ENCODE data around the gene DLK1.
A peak's percentile ranks its signal among the peaks of the same experiment; 100 is the strongest.

DLK1 gene

DNA sequence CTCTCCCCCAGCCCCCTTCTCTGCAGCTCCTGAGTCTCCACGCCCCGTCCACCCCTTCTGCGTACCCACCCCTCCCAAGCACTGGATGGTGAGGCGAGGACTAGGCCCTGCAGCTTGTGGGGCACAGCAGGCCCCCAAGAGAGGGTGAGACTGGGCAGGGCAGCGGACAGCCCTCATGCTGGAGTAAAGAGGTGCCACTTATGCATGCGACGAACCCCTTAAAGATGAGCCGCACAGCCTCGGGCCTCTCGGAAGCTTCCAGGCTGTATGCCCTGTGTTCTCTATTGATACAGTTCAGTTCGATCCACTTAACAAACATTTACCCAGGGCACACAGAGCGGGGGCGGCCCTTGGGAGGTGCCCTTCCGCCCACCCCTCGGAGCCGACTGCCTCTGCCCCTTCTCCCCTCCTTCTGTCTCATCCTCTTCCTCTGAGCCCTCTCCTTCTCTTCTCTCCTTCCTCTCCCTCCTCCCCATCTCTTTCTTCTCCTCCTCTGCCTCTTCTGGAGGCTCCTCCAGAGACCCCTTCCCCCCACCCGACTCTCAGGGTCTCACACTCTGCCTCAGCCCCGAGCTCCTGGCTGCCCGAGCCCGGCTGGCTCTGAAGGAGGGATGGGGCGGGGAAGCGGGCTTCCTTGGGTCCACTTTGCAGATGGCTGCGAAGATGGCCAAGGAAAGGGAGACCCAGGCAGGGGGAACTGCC, 32.7 kb upstream of the DLK1 start:
- DNase-seq, result no peak

DNA sequence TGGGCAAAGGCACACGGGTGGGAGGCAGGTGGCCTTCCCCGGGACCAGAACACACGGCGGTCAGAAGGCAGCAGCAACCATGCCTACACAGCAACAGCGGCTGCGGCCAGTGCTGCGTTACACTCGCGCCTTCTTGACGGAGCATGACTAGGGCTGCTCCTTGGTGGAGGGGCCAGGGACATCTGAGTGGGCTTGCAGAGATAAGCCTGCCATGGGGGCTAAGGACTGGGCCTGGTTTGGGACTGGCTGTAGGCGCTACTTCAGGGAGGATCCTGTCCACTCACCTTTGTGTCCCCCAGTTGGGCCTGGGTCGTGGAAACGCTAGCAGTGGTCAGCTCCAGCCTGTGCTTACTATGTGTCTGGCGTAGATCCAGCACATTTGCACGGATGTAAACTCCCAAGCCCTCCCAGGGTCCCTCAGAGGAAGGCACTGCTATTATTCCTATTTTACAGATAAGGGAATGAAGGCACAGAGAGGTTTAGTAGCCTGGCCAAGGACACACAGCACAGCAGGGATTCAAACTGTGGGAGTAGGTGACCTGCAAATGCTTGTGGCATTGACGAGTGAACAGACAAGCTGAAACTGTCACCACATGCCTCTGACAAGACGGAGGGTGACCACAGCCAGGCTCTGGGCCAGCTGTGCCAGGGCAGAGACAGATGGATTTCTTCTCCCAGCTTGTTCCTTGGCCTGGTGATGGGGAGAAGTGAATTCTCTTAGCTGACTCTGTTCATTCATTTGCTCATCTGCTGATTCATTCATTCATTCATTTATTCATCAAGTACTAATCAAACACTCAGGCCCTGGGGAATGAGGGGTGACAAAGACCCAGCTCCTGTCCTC, 31.9 kb upstream of the DLK1 start:
- no peak for DNase-seq

DNA sequence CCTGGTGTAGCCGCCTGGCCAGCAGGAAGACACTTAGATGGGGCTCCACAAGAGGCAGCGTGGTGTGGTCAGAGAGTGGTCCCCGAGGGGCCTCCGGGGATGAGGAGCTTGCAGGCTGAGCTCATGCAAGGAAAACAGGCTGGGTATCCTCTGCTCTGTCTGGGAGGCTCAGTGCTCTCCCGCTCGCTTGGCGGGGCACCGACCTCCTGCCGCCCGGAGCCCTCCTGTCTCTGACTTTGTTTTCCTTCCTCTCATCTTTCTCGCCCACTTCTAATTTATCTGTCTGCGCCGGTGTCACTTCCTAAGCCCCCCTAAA, 31.3 kb upstream of the DLK1 start:
- no peak for DNase-seq

DNA sequence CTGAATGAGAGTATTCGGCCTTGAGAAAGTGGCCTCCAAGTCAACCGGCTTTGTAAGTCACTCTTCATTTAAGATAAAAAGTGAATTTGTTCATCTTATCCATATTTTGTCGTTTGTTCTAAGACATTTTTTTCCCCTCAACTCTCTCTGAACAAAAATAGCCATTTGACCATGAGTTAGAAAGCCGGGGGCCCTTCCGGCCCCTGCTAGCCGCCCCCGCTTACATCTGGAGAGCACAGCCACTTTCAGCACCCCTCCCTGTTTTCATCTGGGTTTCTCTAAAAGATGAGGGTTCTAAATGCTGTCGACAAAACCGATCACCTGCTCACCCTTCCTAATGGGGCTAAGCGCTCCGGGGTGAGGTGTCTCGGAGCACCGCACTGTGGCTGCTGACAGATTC, 30.7 kb upstream of the DLK1 start:
- DNase-seq, result no peak

DNA sequence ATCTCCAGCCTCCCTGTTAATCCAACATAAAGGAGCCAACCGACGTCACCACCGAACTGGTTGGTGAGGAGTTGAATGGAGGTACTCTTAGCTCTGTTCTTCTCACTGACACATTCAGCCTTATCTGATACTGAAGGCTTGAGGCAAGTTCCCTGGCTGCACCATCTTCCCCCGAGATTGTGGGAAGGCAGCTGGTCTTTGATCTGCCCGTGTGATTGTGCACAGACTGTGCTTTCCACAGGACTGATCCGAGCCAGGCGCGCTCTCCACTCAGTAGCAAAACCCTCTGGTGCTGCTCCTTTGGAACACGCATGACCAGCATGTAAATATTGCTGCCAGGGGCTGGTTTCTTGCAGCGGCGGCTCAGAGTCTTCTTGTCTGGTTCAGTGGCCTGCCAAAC, 30.1 kb upstream of the DLK1 start:
- no peak for DNase-seq

DNA sequence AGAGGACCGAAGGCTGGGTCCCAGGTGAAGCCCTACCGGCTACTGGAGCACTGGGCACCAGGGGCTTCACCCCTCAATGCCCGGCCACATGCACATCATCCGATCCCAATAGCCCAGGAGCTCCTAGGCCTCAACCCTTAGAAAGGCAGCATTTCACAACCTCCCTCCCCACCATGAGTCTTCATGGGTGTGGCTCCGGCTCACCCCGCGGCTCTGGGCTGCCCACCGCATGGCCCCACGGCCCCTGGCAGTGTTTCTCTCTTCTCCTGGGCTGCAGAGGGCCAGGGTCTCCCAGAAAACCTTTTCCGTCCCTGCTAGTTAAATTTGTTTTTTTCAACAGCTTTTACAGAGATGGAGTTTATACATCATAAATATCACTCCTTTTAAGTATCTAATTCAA, 28.6 kb upstream of the DLK1 start:
- DNase-seq, result no peak

GRCh38 chr14:100698666-100699448, 27.8 kb upstream of the DLK1 start:
- DNase-seq, result no peak

- no peak for DNase-seq
Measured at GRCh38 chr14:100701314-100701713, 25.4 kb upstream of the DLK1 start.

- DNase-seq, result no peak
Measured at GRCh38 chr14:100702590-100702989, 24.1 kb upstream of the DLK1 start.

GRCh38 chr14:100703386-100704220, 23.1 kb upstream of the DLK1 start:
- no peak for DNase-seq

- DNase-seq, result no peak
Measured at GRCh38 chr14:100706200-100706599, 20.5 kb upstream of the DLK1 start.

GRCh38 chr14:100706860-100707259, 19.8 kb upstream of the DLK1 start:
- DNase-seq, result no peak

DNA sequence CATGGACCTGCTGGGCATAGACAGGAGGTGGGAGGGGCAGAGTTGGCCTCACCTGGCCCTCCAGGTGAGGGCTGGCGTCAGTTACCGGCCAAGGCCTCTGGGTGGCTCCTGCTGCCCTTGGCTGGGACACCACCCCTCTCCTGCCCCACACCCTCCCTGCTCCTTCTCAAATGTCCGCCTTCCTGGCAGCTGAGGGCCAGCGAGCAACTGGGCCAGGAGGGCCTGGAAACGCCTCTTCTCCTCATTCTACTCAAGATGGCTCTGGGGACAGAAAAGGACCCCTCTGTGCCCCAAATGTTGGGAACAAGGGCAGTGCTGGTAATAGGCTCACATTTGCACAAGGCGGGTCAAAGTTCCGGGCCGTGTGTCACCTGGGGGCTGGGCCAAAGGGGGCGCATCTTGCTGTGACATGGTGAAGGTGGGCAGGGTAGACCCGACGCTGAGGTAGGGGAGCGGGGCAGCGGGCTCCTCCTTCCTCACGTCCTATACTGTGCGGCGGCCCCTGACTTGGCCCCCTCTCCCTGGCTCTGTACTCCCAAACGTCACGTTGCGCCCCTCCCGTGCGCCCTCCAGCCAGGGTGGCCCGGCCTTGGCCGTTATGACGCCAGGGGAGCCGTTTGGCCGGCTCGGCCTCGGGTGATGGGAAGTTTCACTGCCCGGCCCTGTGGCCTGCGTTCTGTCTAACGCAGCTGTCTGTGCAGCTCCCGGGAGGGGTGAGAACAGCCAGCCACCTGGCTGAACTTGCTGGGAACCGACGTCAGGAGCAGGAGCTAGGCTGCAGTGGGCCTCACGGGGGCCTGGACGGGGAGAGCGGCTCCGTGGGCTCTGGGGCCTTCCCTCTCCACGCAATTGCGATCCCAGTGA, 18.0 kb upstream of the DLK1 start:
- no peak for DNase-seq

DNA sequence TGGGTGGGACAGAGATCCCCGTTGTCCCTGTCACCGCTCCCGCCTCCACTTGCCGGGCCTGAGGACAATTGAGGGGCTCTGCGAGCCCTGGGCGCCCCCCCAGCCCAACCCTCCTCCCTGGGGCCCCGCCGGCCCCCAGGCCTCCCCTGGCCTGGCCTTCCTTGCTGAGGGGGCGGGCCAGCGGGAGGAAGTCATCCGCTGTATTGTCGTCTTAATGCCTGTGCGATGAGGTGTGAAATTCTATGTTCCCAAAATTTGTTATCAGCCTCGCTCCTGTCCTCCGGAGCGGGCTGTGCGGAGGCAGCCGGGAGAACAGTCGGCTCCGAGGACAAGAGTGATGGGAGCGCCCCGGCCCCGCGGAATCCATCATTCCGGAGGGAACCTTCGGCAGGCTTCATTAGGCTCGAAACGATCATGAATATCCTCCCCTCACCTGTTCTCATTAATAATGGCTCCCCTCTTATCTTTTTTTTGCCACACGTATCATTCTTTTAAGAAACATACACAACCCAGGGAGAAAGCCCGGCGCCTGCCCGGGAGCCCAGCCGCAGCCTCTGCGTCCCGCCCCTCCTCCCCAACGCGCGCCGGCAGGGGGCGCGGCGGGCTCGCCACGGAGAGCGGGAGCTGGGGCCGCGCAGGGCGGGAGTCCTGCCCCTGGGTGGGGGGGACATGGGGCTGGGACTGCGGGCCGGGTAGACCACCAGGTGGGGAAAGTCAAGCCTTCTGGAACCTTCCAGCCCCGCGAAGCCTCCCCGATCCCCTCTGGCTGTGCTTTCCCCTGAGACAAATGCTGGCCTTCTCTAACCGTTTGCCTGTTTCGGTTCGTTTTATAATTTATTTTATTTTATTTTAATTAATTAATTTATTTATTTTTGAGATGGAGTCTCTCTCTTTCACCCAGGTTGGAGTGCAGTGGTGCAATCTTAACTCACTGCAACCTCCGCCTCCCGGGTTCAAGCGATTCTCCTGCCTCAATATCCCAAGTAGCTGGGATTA, 17.1 kb upstream of the DLK1 start:
- peak; percentile 9 for DNase-seq

GRCh38 chr14:100710391-100710790, 16.3 kb upstream of the DLK1 start:
- DNase-seq, result no peak

DNA sequence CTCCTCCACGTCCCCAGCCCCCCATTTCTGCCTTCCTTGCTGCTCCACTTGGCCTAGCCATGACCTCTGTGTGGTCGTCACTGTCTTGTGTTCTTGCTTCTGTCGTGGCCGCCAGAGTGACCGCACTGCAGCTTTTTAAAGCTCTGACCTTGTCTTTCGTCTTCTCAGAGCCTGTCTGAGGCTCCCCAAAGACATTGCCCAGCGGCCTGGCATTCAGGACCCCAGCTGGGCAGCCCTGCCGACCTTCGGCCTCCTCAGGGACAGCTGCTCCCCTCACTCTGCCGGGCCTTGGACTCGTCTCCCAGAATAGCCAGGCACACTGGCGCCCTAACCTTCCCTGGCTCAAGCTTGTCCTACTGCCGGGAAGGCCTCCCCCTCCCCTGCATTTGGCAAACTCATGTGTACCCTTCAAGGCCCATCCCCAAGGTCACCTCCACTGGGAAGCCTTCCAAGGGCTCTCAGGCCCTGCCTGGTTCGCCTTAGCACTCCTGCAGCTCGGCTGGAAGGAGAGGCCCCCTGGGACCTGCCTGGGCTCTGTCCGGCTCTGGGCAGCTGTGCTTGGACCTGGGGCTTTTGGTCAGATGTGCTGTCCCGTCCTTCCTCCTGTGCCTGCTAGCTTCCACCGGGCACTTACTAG, 15.7 kb upstream of the DLK1 start:
- no peak for DNase-seq

DNA sequence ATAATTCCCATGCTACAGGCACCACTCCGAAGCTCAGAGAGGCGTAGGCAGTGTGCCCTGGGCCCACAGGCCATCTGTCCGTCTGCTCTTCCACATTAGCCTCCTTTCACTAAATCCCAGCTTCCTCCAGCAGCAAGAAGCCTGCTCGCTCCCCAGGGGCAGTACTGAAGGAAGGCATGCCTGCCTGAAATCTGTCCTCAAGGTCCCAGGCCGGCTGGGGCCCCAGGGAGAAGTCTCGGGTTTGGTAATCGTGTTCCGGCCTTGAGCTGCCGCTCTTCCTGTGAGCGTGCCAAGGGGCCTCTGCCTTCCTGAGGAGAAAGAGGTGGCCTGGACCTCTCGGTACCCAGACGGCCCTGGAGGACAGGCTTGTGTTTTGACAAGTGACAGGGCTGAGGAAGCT, 15.2 kb upstream of the DLK1 start:
- no peak for DNase-seq

- DNase-seq, result no peak
Measured at GRCh38 chr14:100712490-100712889, 14.2 kb upstream of the DLK1 start.

- DNase-seq, result no peak
Measured at GRCh38 chr14:100713705-100714104, 13.0 kb upstream of the DLK1 start.

DNA sequence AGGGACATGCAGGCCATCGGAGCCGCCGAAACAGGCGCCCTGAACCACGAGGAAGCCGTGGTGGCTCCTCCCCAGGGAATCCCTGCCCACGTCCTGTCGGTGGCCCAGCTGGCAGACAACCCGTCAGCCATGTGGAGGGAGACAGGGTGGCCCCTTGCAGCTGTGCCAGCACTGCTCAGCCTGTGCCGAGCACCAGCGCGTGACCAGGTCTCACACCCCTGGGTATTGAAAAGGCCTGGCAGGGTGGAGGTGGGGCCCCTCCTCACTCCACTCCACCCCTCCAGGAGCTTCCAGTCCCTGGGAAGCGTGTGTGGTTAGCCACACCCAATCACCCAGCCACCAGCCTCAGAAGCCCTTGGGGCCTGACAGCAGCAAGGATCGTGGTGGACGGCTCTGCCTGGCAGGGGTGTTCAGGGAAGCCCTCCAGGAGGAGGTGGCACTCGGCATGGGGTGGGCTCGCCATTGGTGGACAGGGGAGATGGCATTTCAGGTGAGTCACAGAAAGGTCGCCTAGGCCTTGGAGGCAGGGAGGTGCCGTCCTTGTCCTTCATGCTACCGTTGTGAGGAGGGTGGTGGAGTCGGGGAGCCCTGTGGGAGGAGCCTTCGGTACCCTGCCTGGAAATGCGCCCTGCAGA, 12.3 kb upstream of the DLK1 start:
- no peak for DNase-seq

Measured in stimulated activated CD4-positive, alpha-beta T cell treated with anti-CD3 and anti-CD28 coated beads, Interleukin-15, amount 100 ng/mL, for 24 hours (primary cell).